HG03457 (cell line): ENCODE data around the gene SMIM15.

Source experiments
- ATAC-seq: cut with Tn5 transposase; IDR thresholded peaks from one replicate; pipeline ENCODE4 v1.9.1; 2021; ENCODE audit warnings: moderate number of reproducible peaks; ENCODE audit not compliant: unreplicated experiment

Gene SMIM15

DNA sequence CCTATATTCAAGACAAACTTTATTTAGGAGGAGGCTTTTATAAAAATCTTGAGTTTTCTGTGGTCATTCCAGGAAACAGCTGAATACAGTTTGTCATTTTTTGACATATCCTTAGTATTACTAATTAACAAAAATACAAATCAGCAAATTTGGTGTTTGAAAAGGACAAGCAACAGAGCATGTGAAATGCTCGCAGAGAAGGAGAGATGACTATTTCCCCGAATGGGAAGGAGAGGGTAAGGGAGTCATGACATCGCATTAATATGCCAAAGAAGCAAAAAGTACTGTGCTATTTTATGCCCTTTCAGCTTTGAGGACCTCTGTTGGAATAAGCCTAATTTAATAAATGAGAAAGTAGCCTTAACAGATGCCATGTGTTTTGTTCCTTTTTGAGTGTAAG lies 1.8 kb downstream of the SMIM15 start:
- no peak for ATAC-seq

DNA sequence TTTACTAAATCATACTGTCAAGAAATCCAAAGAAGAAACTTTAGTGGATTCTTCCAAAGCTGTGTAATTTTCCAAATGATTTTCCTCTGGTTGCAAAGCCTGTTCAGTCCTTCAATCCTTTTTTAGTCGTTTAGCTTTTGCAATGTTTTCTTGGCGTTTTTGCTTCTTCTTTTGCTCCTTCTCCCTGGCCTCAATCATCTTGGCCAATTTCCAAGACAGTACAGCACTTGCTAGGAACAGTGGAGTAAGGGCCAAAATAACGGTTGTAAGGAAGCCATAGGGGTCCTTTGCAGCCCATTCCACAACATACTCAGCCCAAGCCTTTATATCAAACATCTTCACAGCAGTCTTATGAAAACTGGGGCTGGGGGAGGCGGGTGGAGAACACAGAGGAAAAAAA lies 2.4 kb downstream of the SMIM15 start:
- ATAC-seq: no peak

DNA sequence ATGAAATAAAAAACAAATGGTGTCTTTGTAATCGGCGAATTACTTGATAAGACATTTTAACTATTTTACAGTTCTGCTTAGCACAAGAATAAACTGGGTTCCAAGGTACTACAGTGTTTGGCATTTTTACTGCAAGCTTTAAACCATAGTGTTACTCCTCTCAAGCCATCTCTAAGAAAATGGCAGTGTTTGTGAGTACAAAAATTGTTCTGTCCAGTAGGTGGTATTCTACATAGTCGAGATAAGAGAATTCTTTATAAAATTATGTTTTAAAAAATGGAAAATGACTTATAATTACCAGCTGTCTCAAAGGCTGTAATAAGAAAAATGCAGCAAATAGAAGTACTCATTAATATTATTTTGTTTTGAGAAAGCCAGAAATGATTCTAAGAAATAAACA lies 3.2 kb downstream of the SMIM15 start:
- ATAC-seq: no peak

DNA sequence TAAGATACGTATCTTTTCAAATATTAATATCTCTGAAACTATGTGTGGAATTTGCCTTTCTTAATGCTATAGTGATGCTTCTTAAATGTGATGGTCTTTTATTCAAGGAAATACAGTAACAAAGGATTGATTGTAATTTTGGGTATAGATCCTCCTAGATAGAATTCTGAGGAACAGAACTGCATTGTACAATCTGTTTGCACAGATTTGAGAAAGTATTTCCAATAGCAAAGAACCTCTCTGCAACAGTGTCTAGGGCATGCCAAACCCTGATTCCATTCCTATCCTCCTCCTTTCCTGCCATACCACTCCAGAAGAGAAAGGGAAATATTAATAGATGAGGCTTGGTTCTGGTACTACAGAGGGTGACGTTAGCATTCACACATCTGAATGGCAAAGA lies 10.4 kb downstream of the SMIM15 start:
- ATAC-seq: no peak

DNA sequence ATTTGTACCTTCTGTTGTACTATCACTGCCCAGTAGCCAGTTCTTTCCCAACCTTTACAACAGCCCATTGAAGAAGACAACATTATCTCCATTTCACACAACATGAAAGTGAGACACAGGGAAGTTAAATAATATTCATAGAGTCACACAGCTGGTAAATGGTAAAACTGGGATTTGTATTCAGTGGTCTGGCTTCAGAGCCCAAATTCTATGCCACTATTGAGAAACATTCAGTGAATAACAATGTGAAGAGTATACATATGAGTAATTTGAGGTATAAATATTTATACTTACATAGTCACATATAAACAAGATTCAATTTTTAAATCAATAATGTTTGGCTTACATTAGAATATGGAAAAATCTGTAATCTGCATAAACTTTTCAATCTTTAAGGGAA lies 13.8 kb downstream of the SMIM15 start:
- ATAC-seq: no peak

DNA sequence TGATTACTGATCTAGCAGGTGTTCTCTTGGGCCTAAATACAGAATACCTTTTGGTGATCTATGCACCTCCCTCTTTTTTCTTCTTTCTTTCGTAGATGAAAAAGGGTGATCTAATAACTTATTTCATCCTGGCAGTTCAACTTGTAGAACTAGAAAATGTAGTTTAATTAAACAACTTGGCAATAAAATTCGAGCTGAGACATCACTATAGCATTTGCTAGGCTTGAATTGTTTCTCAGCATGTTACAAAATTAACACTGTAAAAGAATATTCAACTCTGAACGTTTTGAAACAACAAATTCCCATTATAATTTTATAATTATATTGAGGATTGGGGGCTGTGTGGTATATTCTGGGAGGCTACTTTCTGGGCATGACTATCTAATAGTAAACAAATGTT lies 19.5 kb downstream of the SMIM15 start:
- no peak for ATAC-seq

DNA sequence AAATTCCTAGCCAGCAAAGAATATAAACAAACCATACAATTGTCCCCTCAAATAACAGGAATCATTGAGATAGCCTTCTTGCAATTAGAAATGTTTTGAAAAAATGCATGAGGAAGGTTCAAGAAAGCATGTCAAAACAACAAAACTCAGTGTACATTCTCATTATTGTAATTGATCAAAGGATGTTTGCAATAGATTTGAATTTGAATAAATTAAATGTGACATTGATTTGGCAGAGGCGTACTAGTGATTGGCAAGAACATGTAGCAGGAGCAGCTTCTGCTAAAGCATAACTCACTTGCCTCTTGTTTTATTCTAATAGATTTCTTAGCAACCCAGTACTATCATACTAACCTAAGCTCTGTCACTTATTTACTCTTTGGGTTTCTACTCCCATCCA lies 19.9 kb downstream of the SMIM15 start:
- no peak for ATAC-seq

DNA sequence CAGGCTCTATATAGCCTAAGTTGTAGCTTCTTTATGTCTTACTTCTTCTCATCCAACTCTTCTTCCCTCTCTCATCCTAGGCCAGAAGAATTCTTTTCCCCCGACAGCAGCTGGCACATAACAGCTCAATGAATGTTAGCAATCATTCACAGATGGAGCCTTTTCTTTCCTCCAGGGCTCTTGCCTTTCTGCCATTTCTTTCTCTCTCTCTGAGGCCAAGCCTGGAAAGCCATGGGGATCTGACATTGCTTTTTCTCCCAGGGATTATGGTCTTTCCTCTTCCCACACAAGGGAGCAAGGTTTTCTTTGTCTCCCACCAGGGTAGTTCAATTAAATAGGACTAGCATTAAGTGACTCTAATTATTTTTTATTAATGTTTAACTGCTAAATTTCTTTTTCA lies 20.5 kb downstream of the SMIM15 start:
- ATAC-seq: no peak

DNA sequence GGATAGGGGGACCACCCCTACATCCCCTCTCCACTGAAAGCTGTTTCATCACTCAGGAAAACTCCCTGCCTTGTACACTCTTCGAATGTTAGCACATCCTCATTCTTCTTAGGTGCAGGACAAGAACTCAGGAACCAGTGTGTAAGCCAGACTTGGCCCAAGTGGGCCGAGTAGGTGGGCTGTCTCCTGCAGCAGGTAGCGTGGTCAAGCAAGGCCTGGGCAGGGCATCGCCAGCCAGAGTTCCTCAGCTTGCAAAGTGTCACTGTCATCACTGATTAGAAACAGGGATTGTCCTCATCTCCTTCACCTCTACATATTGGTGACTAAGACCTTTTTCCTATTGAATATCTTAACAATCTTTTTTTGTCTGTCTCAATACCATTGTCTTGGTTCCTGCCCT lies 22.3 kb downstream of the SMIM15 start:
- ATAC-seq: no peak

DNA sequence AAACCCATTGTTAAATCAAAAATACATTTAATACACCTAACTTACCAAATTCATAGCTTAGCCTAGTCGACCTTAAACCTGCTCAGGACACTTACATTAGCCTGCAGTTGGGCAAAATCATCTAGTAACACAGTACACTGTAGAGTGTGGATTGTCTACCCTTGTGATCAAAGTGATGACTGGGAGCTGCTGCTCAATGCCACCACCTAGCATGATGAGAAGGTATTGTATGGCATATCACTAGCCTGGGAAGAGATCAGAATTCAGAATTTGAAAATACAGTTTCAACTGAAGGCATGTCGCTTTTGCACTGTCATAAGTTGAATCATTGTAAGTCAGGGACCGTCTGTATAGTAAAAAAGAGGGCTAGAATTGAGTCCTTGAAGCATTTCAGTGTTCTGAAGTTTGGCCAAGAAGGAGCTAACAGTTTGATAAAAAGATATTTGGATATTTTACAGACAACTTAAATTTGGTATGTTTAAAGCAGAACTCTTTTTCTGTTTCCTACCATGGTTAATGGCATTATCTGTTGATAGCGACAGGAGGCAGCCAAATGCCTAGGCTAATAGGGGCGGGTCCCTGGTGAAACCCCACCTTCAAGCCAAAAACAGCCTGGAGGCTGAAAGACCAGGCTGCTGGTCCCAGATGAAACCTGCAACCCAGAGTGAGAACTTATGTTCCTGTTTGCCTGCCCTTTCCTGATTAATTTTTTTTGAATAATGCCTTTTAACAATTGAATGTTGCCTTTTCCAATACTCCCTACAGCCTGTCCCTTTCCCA lies 23.0 kb downstream of the SMIM15 start:
- ATAC-seq: no peak

DNA sequence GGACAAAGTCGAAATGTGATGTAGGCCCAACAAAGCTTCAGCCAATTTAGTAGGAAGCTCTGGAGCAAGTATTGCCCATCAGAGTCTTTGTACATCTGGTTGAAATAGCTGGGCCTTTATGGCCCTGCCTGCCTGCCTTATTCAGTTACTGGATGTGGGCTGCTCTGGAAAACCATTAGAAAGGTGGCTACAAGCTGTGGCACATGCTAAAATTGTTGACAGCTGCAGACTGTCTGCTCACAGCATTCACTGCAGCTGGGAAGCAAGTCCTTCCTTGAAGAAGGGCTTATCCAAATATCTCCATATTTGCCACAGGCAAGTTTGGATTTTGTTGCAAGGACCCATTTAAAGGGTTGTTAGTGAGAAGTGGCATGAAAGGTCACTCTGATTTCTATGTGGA lies 24.4 kb downstream of the SMIM15 start:
- no peak for ATAC-seq

DNA sequence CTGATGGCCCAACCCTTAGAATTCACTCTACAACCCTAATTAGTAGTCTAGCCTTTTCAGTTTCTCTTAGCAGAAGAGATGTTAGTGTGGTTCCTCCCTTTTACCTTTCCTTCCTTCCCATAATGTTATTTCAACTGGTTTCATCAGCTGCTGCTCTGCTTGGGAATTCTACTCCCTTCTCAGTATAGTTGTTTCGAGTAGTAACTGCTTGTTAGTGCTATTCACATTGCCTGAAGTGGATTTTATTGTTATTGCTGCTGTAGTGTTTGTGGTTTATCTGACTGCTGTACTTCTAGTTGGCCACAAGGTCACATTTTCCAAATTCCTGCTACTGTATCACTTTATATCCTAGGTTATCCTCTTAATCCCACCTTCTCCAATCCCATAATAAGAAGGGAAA lies 29.7 kb downstream of the SMIM15 start:
- no peak for ATAC-seq

DNA sequence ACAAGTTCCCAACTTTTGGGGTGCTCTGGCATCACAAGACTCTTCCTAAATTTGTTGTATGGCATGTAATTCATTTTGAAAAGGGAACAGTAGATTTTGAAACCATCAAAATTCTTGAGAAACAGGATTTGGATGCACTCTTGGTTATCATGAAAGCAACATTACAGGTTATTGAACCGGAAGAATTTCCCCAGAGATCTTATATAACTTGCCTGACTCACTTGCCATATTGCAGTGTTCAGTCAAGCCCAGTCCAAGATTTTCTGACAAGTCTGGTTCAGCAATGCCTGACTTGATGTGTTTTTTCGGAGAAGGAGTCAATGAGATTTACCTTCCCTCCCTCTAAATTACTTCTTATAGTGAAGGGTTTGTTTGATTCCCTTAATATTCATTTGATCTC lies 32.0 kb downstream of the SMIM15 start:
- no peak for ATAC-seq

DNA sequence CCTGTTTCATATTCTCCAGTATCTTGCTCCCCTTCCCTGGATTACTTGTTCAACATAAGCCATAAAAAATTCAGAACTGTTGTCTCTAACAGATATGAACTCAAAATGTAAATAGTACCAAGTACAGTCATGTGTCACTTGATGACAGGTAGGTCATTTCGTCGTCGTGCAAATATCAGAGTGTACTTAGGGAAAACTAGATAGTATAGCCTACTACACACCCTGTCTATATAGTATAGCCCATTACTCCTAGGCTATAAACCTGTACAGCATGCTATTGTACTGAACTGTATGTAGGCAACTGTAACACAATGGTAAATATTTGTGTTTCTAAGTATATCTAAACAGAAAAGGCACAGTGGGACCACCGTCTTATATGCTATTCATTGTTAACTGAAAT lies 39.1 kb downstream of the SMIM15 start:
- no peak for ATAC-seq

DNA sequence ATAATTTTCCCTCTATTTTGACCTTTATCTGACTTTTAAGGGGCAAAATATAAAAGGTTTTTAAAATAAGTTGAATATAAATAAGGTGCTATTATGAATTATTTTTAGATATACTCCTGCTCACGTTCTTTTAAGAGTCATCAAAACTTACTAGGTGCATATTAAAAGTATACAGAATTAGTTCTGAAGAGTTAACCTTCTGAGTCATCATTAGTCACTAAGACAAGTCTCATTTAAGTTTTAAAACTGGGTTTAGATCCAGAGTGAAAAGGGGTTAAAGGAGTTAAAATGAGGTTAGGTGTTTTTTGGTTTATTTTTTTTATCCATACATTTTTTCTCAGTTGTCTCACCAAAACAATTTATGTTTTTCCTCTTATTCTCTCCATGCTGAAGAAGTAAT lies 41.7 kb downstream of the SMIM15 start:
- no peak for ATAC-seq

DNA sequence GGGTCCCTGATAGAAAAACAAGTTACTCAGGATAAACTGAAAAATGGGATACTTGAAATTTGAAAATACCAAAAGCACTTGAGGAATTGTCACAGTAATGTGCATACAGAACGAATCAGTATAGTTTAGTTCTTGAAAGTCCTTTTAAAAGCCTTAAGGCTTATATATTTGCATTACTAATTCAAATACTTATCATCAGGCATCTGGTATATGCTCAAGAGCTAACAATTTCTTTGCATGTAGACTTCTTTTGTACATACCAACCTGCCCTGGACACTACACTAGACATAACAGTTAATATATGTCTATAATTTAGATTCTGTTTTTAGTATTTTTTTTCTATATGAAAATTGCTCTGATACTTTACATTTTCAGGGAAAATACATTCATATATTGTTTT lies 43.2 kb downstream of the SMIM15 start:
- no peak for ATAC-seq

DNA sequence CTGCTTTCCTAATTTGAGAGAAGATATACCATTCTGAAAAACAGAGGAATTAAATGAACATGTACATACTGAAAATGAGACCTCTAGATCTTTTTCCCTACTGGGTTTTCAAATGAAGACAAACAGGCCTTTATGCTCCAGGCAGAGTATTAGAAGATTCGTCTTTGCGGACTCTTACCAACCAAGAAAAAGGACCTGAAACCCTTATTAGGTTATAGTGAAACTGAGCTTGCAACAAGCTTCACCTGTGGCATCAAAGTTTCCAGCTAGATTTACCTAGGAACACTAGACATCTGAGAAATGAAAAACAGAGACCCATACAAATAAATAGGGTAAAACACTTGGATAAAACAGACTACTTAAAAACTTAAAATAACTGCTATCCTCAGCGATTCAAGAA lies 46.3 kb downstream of the SMIM15 start:
- ATAC-seq: no peak

DNA sequence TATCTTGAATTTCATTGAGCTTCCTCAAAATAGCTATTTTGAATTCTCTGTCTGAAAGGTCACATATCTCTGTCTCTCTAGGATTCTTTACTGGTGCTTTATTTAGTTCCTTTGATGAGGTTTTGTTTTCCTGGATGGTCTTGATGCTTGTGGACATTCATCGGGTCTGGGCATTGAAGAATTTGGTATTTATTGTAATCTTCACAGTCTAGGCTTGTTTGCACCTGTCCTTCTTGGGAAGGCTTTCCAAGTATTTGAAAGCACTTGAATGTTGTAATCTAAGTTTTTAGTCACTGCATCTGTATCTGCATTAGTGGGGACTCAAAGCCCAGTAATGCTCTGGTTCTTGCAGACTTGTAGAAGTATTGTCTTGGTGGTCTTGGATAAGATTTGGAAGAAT lies 47.8 kb downstream of the SMIM15 start:
- no peak for ATAC-seq
